ENCODE data around the gene PDE10A. TPM values are rescaled to one million over a fixed set of nuclear protein-coding genes. Genes with fewer than 3 reads are reported as not detected.

The PDE10A gene
- total RNA-seq, 1 donor from 2014 or later, result 17.3 TPM

- H3K4me2 ChIP-seq, result no peak overlapping the region
- H3K4me3 ChIP-seq, result no peak overlapping the region
- Mint-ChIP-seq H3K9me3 (peaks cover 7% of the 10 kb centered on the region), H3K27me3 (ENCODE audit: insufficient read depth, low read depth) (peaks cover 4% of the 10 kb centered on the region), H3K36me3 (peaks cover 13% of the 10 kb centered on the region), H3K27ac (no peak overlapping the region), H3K4me1 (peaks cover 3% of the 10 kb centered on the region), H3K4me3 (no peak overlapping the region)
- peaks cover 10% of the 10 kb centered on the region for H4K20me1 ChIP-seq (ENCODE audit: low read depth)
- no peaks in the 10 kb centered on the region for H3K36me3 ChIP-seq
- H2AFZ ChIP-seq (replicated peaks), result no peak overlapping the region
- TF ChIP-seq EZH2 (IDR thresholded peaks at IDR 0.05) (no peak), EZH2phosphoT487 (IDR thresholded peaks at IDR 0.05) (no peak)
- TF ChIP-seq, protein P1, sequence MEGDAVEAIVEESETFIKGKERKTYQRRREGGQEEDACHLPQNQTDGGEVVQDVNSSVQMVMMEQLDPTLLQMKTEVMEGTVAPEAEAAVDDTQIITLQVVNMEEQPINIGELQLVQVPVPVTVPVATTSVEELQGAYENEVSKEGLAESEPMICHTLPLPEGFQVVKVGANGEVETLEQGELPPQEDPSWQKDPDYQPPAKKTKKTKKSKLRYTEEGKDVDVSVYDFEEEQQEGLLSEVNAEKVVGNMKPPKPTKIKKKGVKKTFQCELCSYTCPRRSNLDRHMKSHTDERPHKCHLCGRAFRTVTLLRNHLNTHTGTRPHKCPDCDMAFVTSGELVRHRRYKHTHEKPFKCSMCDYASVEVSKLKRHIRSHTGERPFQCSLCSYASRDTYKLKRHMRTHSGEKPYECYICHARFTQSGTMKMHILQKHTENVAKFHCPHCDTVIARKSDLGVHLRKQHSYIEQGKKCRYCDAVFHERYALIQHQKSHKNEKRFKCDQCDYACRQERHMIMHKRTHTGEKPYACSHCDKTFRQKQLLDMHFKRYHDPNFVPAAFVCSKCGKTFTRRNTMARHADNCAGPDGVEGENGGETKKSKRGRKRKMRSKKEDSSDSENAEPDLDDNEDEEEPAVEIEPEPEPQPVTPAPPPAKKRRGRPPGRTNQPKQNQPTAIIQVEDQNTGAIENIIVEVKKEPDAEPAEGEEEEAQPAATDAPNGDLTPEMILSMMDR (IDR thresholded peaks at IDR 0.05), result no peak
- peaks cover 12% of the 10 kb centered on the region for H3K4me1 ChIP-seq
- no peaks in the 10 kb centered on the region for H3F3A ChIP-seq (ENCODE audit: low read depth)
- H3K27ac ChIP-seq, result no peak overlapping the region
- H3K9ac ChIP-seq, result no peak overlapping the region
- no peaks in the 10 kb centered on the region for H3K9me3 ChIP-seq (ENCODE audit: low read depth)
- DNase-seq (ENCODE audit: low spot score), result no peak
- no peaks in the 10 kb centered on the region for H3K27me3 ChIP-seq
- no peaks in the 10 kb centered on the region for H3K79me2 ChIP-seq (ENCODE audit: low read depth)
Observed at GRCh38 chr6:165602291-165602690, 60.8 kb downstream of the PDE10A start.

DNA sequence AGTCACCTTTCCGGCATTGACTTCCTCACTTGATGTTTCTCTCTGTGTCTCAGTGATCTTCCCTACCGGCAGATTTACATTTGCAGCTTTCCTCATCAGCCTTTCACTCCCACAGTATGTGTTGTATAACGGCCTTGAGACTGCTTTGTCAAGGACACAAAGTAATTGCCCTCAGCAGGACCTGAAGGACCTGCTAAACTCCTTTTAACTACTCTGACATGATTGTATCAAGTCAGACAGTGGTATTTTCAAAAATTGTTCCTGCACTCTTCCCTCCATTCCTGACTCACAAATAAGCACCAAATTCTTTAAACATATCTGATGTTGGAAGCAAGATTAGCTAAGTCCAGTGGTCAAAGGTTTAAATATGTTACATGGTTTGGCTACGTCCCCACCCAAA lies 62.4 kb downstream of the PDE10A start:
- peaks cover 4% of the 10 kb centered on the region for H3K27me3 Mint-ChIP-seq (ENCODE audit: insufficient read depth, low read depth)
- no peaks in the 10 kb centered on the region for H3K79me2 ChIP-seq (ENCODE audit: low read depth)
- H3K4me2 ChIP-seq, result no peak overlapping the region
- H4K20me1 ChIP-seq (ENCODE audit: low read depth), result peaks cover 10% of the 10 kb centered on the region
- H3K4me1 ChIP-seq, result peaks cover 12% of the 10 kb centered on the region
- no peak for DNase-seq (ENCODE audit: low spot score)
- H3K27ac Mint-ChIP-seq, result no peak overlapping the region
- peaks cover 3% of the 10 kb centered on the region for H3K4me1 Mint-ChIP-seq
- TF ChIP-seq EZH2 (IDR thresholded peaks at IDR 0.05), result no peak
- no peak for TF ChIP-seq EZH2phosphoT487 (IDR thresholded peaks at IDR 0.05)
- TF ChIP-seq, protein P1 (IDR thresholded peaks at IDR 0.05), result no peak
- no peaks in the 10 kb centered on the region for H3K9me3 ChIP-seq (ENCODE audit: low read depth)
- H3K4me3 ChIP-seq, result no peak overlapping the region
- no peak overlapping the region for H3K27ac ChIP-seq
- peaks cover 15% of the 10 kb centered on the region for H3K36me3 Mint-ChIP-seq
- H3K9me3 Mint-ChIP-seq, result peaks cover 13% of the 10 kb centered on the region
- H3K27me3 ChIP-seq, result no peaks in the 10 kb centered on the region
- no peak overlapping the region for H3K4me3 Mint-ChIP-seq
- H2AFZ ChIP-seq (replicated peaks), result no peak overlapping the region
- H3K36me3 ChIP-seq, result no peaks in the 10 kb centered on the region
- no peak overlapping the region for H3K9ac ChIP-seq
- no peaks in the 10 kb centered on the region for H3F3A ChIP-seq (ENCODE audit: low read depth)

- no peaks in the 10 kb centered on the region for H3F3A ChIP-seq (ENCODE audit: low read depth)
- H3K27ac Mint-ChIP-seq, result peak overlapping the region; percentile 62
- no peak for DNase-seq (ENCODE audit: low spot score)
- no peaks in the 10 kb centered on the region for H3K79me2 ChIP-seq (ENCODE audit: low read depth)
- peak overlapping the region; percentile 52 for H3K4me2 ChIP-seq
- H3K27me3 Mint-ChIP-seq (ENCODE audit: insufficient read depth, low read depth), result peaks cover 4% of the 10 kb centered on the region
- H2AFZ ChIP-seq (replicated peaks), result no peak overlapping the region
- H3K36me3 ChIP-seq, result no peaks in the 10 kb centered on the region
- H4K20me1 ChIP-seq (ENCODE audit: low read depth), result peaks cover 10% of the 10 kb centered on the region
- peaks cover 15% of the 10 kb centered on the region for H3K36me3 Mint-ChIP-seq
- no peak overlapping the region for H3K27ac ChIP-seq
- H3K9ac ChIP-seq, result no peak overlapping the region
- TF ChIP-seq EZH2 (IDR thresholded peaks at IDR 0.05), result no peak
- TF ChIP-seq, protein P1 (IDR thresholded peaks at IDR 0.05), result no peak
- TF ChIP-seq EZH2phosphoT487 (IDR thresholded peaks at IDR 0.05), result no peak
- peaks cover 3% of the 10 kb centered on the region for H3K4me1 Mint-ChIP-seq
- H3K4me3 Mint-ChIP-seq, result no peak overlapping the region
- H3K4me3 ChIP-seq, result no peak overlapping the region
- H3K9me3 ChIP-seq (ENCODE audit: low read depth), result no peaks in the 10 kb centered on the region
- peaks cover 12% of the 10 kb centered on the region for H3K4me1 ChIP-seq
- H3K27me3 ChIP-seq, result no peaks in the 10 kb centered on the region
- H3K9me3 Mint-ChIP-seq, result peaks cover 13% of the 10 kb centered on the region
Observed at GRCh38 chr6:165599596-165600487, 63.2 kb downstream of the PDE10A start.

Measured in neural progenitor cell (in vitro differentiated cells).